Activated naive CD4-positive, alpha-beta T cell treated with anti-CD3 and anti-CD28 coated beads, Interleukin-2, amount 10 ng/mL, durations not matched to agents 7 days and 5 days (primary cell): ENCODE data around the gene HBS1L.

ENCODE experiments used
- CTCF ChIA-PET: fragments of 350-600 bp; sonication (Branson Sonifier 250); formaldehyde crosslinking; loops from one replicate; lab custom pipeline; 2021; ENCODE audit warnings: antibody characterized with exemption; lab: Charles Lee
- DNase-seq: peaks from one replicate; pipeline ENCODE4 v3.0.0-alpha.2; 2020
- H3K27ac Mint-ChIP-seq: one replicate; pipeline ENCODE4 v1.8.0; 2021; ENCODE audit warnings: mild to moderate bottlenecking, moderate library complexity, mixed read lengths
- H3K27me3 Mint-ChIP-seq: one replicate; pipeline ENCODE4 v1.8.0; 2021; ENCODE audit warnings: mild to moderate bottlenecking, mixed read lengths
- H3K36me3 Mint-ChIP-seq: one replicate; pipeline ENCODE4 v1.8.0; 2021; ENCODE audit warnings: mixed read lengths
- H3K4me1 Mint-ChIP-seq: one replicate; pipeline ENCODE4 v1.8.0; 2021; ENCODE audit warnings: mixed read lengths
- H3K4me3 Mint-ChIP-seq: one replicate; pipeline ENCODE4 v1.8.0; 2021; ENCODE audit warnings: mild to moderate bottlenecking, moderate library complexity, mixed read lengths
- H3K9me3 Mint-ChIP-seq: one replicate; pipeline ENCODE4 v1.8.0; 2021; ENCODE audit warnings: mixed read lengths

Gene HBS1L

DNA sequence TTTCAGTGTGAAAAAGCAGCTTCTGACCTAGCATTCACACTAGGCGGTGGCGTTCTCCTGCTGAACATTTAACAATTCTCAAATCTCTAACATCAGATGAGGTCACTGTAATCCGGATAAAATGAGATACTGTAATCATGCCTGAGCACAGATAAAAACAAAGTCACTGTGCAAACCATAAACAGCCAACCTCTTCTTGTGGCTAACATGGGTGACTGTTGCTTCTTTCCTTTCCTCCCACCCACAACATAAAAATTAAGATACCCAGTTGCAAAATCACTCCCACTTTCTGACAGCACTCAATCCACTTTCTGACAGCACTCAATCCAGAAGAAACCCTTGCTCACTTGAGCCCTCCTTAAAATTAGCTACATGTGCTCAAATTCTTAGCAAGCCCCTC is 93.3 kb downstream of the HBS1L start:
- Mint-ChIP-seq H3K27ac (no peak overlapping the region), H3K27me3 (no peaks in the 10 kb centered on the region), H3K4me3 (no peak overlapping the region), H3K36me3 (peaks cover 48% of the 10 kb centered on the region), H3K4me1 (no peaks in the 10 kb centered on the region), H3K9me3 (no peaks in the 10 kb centered on the region)
- no peak for DNase-seq
- CTCF ChIA-PET, result interaction anchor here (1.1 kb wide), 1 partner anchor 21 kb away, joined by 5 read pairs; no protein-coding TSS in a partner anchor

DNA sequence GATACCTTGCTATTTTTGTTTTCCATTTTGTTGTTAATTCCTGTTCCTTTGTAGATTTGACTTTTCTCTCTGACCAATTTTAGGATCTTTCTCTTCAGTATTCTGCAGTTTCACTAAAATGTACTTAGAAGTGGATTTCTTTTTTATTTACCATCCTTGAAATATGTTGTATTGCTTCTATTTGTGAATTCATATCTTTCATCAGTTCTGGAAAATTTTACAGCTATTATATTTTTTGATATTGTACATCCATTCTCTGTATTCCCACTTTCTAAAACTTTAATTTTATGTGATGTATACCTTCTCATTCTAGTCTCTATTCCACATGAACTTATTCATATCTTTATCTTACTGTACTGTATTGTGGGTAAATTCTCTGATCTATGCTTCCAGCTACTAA is 95.0 kb downstream of the HBS1L start:
- H3K36me3 Mint-ChIP-seq, result peaks cover 43% of the 10 kb centered on the region

DNA sequence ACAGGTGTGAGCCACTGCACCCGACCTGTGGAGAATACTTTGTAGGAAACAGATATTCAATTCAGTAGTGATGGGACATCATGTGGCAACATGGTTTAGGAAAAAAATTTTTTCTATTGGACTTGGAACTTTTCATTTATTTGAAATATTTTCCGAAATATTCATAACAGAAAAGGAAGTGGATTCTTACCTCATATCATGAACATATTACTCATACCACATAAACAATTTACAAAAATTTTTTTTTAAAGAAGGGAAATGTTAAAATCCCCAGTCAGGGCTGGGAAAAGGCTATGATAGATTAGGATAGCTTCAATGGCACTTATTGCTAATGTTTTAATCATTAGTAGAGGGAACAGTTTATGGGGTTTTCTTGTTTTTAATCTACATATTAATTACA is 97.9 kb downstream of the HBS1L start:
- no peaks in the 10 kb centered on the region for H3K27me3 Mint-ChIP-seq
- CTCF ChIA-PET, result no interaction called here
- no peak overlapping the region for H3K4me3 Mint-ChIP-seq
- no peak overlapping the region for H3K27ac Mint-ChIP-seq
- DNase-seq, result no peak
- peaks cover 22% of the 10 kb centered on the region for H3K36me3 Mint-ChIP-seq
- H3K4me1 Mint-ChIP-seq, result no peaks in the 10 kb centered on the region
- H3K9me3 Mint-ChIP-seq, result no peaks in the 10 kb centered on the region

More for the DNA sequence above, 95.0 kb downstream of the HBS1L start:
- H3K9me3 Mint-ChIP-seq, result no peaks in the 10 kb centered on the region
- H3K27me3 Mint-ChIP-seq, result no peaks in the 10 kb centered on the region
- H3K4me3 Mint-ChIP-seq, result no peak overlapping the region
- no peaks in the 10 kb centered on the region for H3K4me1 Mint-ChIP-seq
- no peak for DNase-seq
- CTCF ChIA-PET, result interaction anchor here (1.7 kb wide), 1 partner anchor 19 kb away, joined by 5 read pairs; no protein-coding TSS in a partner anchor
- no peak overlapping the region for H3K27ac Mint-ChIP-seq

DNA sequence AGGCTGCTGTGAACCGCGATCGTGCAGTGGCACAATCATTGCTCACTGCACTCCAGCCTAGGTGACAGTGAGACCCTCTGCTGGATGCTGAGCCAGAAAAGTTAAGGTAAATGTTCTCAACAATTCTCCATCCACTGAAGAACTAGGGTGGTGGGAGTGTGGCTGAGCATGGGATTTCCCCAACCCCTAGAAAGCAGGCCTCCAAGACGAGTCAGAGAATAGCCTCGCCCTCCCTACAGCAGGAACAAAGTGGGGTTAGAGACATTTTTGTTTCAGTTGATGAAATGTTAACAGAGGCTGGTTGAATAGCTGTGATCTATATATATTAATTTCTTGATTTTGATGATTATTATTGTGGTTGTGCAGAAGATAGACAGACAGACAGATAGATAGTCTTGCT is 98.6 kb downstream of the HBS1L start:
- Mint-ChIP-seq H3K4me1 (no peaks in the 10 kb centered on the region), H3K27ac (no peak overlapping the region), H3K27me3 (no peaks in the 10 kb centered on the region), H3K36me3 (peaks cover 16% of the 10 kb centered on the region), H3K9me3 (no peaks in the 10 kb centered on the region), H3K4me3 (no peak overlapping the region)
- DNase-seq, result no peak
- CTCF ChIA-PET, result no interaction called here

DNA sequence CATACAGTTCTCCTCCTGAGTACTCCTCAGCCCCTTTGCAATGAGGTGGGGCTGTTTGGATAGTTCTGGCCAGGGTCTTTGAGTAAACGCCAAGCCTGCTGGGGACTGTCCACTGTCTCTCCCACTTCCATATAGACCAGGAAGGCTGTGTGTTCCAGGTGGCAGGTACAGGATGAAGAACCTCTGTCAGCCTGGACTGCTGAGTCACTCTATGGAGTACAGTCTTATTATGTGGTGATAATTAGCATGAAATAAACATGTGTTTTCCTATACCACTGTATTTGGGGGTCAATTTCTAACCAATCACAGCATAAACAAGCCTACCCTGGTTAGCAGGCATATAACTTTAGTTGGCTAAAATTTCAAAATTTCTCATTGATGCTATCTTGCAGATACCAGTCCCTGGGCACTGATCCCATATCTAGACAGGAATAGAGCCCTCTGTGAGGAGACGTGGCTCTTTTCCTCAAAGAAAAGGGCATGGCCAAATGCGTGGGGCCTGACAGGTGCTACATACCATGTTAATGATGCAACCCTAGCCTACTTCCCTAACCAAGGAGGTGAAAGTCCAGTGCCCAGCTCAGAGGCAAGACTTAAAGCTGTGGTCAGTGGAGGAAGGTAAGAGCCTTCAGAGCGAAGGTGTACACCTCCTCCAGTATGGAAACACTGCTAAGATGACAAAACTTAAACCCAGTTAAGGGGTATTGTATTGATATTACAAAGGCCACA is 100.2 kb downstream of the HBS1L start:
- H3K4me1 Mint-ChIP-seq, result no peaks in the 10 kb centered on the region
- no peak overlapping the region for H3K27ac Mint-ChIP-seq
- H3K9me3 Mint-ChIP-seq, result no peaks in the 10 kb centered on the region
- H3K4me3 Mint-ChIP-seq, result no peak overlapping the region
- CTCF ChIA-PET, result interaction anchor here (0.5 to 2.0 kb wide), 2 partner anchors 14 to 706 kb away, joined by 3 to 5 read pairs; no protein-coding TSS in a partner anchor
- H3K27me3 Mint-ChIP-seq, result no peaks in the 10 kb centered on the region
- DNase-seq, result no peak
- peaks cover 10% of the 10 kb centered on the region for H3K36me3 Mint-ChIP-seq

DNA sequence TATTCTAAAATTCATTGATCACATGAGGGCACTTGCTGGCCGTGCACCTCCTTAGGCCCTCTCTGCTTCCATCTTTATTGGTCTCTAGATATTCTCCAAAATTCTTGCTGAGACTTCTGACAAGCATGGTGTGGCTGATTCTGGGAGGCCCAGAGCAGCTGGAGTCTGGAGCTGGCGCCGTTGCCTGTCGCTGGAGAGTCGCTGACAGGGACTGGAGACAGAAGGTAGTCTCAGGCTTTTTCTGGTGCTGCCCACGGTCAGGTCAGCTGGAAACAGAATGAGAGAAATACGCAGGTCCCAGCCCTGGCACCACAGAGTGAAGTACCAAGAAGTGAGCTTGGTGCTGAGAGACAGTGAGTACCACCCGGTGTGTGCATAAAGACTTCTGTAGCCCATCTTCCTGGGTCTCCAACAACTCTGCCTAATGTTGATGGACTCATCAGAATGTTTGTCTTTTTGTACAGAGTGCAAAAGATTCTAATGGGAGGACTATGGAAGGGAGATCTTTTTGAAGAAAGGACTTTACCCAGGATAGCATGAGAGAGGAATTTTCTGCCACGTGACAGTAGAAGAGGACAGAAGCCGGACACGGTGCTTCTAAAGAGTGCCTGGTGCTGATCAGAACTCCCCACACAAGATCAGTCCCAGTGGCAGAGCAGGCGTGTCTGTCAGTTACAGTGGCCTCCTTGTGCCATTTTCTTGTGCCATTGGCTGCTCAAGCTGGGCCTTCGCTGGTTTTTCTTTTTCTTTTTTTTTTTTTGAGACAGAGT is 102.9 kb downstream of the HBS1L start:
- H3K4me1 Mint-ChIP-seq, result no peaks in the 10 kb centered on the region
- H3K9me3 Mint-ChIP-seq, result no peaks in the 10 kb centered on the region
- no peak for DNase-seq
- CTCF ChIA-PET, result interaction anchor here (2.0 kb wide), 1 partner anchor 11 kb away, joined by 5 read pairs; no protein-coding TSS in a partner anchor
- H3K27ac Mint-ChIP-seq, result no peak overlapping the region
- no peaks in the 10 kb centered on the region for H3K36me3 Mint-ChIP-seq
- H3K27me3 Mint-ChIP-seq, result no peaks in the 10 kb centered on the region
- H3K4me3 Mint-ChIP-seq, result no peak overlapping the region

DNA sequence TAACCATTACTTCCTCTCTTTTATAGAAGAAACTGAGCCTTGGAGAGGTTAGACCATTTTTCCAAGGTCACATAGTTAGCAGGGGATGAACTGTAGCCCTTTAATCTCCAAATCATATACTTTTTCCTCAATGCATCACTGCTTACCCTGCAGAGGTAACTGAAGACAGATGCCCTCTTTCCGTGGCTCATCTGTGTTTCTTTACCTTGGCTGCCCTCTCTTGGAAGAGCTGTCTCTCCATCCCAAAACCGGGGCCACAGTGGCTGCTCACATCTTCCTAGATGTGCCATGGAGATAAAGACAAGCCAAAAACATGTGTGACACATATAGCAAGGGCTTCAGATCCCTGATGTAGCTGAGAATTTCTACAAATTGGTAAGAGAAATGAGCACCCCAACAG is 104.1 kb downstream of the HBS1L start:
- DNase-seq, result no peak
- Mint-ChIP-seq H3K36me3 (no peaks in the 10 kb centered on the region), H3K27me3 (no peaks in the 10 kb centered on the region), H3K4me3 (no peak overlapping the region), H3K4me1 (no peaks in the 10 kb centered on the region), H3K9me3 (no peaks in the 10 kb centered on the region), H3K27ac (no peak overlapping the region)
- CTCF ChIA-PET, result interaction anchor here (2.0 kb wide), 1 partner anchor 10 kb away, joined by 4 read pairs; no protein-coding TSS in a partner anchor

DNA sequence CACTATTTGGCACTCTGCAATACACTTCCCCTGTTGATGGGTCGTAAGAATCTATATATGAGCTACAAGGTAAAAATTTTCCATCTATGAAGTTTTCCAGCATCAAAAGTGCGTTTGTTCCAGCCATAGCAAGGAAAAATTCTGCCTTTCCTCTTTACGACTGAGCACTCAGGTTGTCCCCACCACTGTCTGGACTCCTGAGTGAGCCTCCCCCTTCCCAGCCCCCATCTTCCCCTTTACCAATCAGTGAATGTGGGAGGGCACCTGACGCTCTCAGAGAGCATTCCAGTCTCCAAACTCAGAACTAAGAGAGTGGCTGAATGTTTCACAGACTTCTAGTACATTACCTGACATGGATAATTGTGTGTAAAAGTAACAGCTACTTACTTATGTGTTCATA is 104.7 kb downstream of the HBS1L start, which contains the start of gene ALDH8A1:
TSS of gene ALDH8A1 (minus strand) at position 175 of the 400 bp plus-strand sequence. CDS start at position 127, 48 bp downstream.
- no peak for DNase-seq
- H3K36me3 Mint-ChIP-seq, result no peaks in the 10 kb centered on the region
- H3K4me1 Mint-ChIP-seq, result no peaks in the 10 kb centered on the region
- no peaks in the 10 kb centered on the region for H3K27me3 Mint-ChIP-seq
- H3K27ac Mint-ChIP-seq, result no peak within 1 kb of the TSS
- H3K9me3 Mint-ChIP-seq, result no peaks in the 10 kb centered on the region
- H3K4me3 Mint-ChIP-seq, result no peak within 1 kb of the TSS
- CTCF ChIA-PET, result interaction anchor here (2.0 kb wide), 1 partner anchor 9 kb away, joined by 4 read pairs; no protein-coding TSS in a partner anchor

DNA sequence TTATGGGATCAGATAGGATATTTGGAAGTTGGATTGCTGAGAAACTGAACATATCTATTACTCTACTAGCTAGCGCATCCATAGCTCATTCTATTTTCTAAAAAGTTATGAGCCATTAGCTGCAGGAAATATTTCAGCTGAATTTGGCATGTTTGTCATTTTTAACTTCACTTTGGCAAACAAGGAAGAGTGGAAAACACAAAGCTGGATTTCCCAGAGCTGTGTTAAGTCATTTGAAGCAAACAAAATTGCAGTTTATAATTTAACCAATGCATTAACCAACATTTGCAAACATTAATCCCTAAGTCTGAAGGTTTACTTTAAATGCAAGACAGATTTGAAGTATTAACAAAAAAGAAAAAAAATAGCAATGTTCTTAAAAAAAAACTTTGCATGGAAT is 105.9 kb downstream of the HBS1L start:
- no peaks in the 10 kb centered on the region for H3K27me3 Mint-ChIP-seq

DNA sequence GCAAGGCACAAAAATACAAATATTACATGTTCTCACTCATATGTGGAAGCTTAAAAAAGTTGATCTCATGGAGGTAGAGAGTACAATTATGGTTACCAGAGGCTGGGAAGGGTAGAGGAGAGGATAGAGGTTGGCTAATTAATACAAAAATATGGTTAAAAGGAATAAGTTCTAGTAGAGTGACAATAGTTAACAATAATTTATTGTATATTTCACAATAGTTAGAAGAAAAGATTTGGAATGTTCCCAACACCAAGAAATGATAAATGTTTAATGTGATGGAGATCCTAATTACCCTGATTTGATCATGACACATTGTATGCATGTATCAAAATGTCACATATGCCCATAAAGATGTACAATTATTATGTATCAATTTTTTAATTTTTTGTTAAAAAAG is 106.5 kb downstream of the HBS1L start:
- H3K36me3 Mint-ChIP-seq, result no peaks in the 10 kb centered on the region
- H3K4me3 Mint-ChIP-seq, result no peak overlapping the region
- no peaks in the 10 kb centered on the region for H3K27me3 Mint-ChIP-seq
- H3K27ac Mint-ChIP-seq, result no peak overlapping the region
- H3K4me1 Mint-ChIP-seq, result no peaks in the 10 kb centered on the region
- DNase-seq, result no peak
- H3K9me3 Mint-ChIP-seq, result no peaks in the 10 kb centered on the region
- CTCF ChIA-PET, result no interaction called here

More for the DNA sequence above, 105.9 kb downstream of the HBS1L start:
- no peak for DNase-seq
- Mint-ChIP-seq H3K36me3 (no peaks in the 10 kb centered on the region), H3K27ac (no peak overlapping the region), H3K9me3 (no peaks in the 10 kb centered on the region), H3K4me1 (no peaks in the 10 kb centered on the region), H3K4me3 (no peak overlapping the region)
- CTCF ChIA-PET, result interaction anchor here (2.0 kb wide), 1 partner anchor 8 kb away, joined by 4 read pairs; no protein-coding TSS in a partner anchor

DNA sequence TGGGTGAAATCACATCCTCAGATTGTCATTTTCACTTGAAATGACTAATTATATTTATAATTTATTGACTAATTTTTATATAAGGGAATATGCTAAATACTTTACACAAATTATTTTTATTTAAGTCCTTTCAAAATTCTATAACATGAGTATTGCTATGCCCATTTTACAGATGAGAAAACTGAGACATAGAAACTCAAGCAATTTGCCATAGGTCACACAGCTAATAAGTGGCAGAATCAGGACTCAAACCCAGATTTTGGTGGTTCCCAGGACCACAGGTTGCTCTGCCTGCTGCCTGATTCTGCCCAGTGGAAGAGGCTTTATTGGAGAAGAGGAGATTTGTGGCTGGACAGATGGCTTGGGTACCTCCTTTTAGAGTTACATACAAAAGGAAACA is 109.6 kb downstream of the HBS1L start:
- Mint-ChIP-seq H3K9me3 (no peaks in the 10 kb centered on the region), H3K4me1 (no peaks in the 10 kb centered on the region), H3K27me3 (no peaks in the 10 kb centered on the region), H3K27ac (no peak overlapping the region), H3K36me3 (no peaks in the 10 kb centered on the region), H3K4me3 (no peak overlapping the region)
- CTCF ChIA-PET, result no interaction called here
- no peak for DNase-seq

DNA sequence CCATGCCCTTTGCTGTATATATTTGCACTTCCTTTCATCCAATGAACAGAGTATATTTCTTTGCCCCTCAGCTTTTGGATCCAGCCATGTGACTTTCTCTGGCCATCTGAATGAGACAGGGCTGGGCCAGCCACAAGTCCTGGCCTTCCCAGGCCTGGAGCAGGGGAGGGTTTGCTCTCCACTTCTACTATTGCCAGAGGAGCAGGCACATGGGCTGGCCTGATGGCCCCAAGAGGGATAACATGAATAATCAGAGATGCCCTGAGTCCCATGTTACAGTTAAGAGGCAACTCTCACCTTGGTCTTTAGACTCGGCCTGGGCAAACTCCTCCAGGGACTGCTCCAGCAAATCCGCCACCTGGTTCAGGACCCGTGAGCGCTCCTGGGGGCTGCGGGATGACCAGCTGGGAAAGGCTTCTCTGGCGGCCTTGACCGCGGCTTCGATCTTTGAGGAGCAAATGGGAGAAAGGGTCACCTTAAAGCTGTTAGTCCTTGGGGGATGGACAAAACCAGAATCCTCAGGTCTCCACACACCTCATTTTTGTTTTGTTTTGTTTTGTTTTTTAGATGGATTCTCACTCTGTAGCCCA is 111.0 kb downstream of the HBS1L start:
- no peaks in the 10 kb centered on the region for H3K9me3 Mint-ChIP-seq
- no peaks in the 10 kb centered on the region for H3K36me3 Mint-ChIP-seq
- H3K27ac Mint-ChIP-seq, result no peak overlapping the region
- H3K4me1 Mint-ChIP-seq, result peaks cover 8% of the 10 kb centered on the region
- no peak for DNase-seq
- no peaks in the 10 kb centered on the region for H3K27me3 Mint-ChIP-seq
- CTCF ChIA-PET, result no interaction called here
- H3K4me3 Mint-ChIP-seq, result no peak overlapping the region

DNA sequence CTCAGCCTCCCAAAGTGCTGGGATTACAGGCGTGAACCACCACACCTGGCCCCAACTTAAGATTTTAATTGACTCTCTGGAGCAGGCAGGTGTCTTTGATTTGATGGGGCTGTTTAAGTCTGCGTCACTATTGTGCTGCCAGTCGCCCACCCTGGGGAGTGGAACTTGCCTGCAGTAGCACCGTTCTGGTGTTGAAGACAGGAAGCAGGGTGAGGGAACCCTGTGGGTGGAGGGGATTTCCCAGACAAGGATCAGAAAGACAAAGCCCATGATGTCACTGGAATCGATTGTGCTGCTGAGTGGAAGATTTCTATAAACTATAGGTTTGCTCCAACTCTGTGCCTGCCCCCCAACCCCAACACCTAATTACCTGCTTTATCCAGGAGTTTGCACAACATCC is 115.7 kb downstream of the HBS1L start:
- no peak overlapping the region for H3K4me3 Mint-ChIP-seq

DNA sequence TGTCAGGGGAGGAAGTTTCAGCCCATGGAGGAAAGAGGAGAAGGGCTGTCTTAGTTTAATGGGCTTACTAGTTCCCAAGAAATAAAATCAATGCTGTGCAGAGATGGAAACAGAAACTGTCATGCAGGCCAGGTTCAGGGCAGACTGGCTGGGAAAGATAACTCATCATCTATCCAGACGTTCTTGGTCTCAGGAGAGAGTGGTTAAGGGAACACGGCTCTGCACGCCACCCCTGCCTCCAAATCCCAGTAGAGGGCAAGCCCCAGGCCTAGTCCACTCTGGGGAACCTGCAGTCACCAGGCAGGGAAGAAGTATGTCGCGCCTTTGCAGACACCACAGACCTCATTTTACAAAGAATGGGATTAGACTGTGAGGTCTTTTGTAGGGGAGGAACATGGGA is 117.2 kb downstream of the HBS1L start:
- Mint-ChIP-seq H3K4me1 (peaks cover 11% of the 10 kb centered on the region), H3K27me3 (no peaks in the 10 kb centered on the region), H3K9me3 (no peaks in the 10 kb centered on the region), H3K27ac (no peak overlapping the region), H3K4me3 (no peak overlapping the region), H3K36me3 (no peaks in the 10 kb centered on the region)
- DNase-seq, result no peak
- CTCF ChIA-PET, result no interaction called here

More for the DNA sequence above, 115.7 kb downstream of the HBS1L start:
- peak; percentile 58 for DNase-seq
- CTCF ChIA-PET, result interaction anchor here (0.7 to 3.3 kb wide), 8 partner anchors 11 to 815 kb away, joined by 3 to 24 read pairs (median 17); no protein-coding TSS in a partner anchor
- H3K4me1 Mint-ChIP-seq, result peaks cover 11% of the 10 kb centered on the region
- H3K36me3 Mint-ChIP-seq, result no peaks in the 10 kb centered on the region
- no peaks in the 10 kb centered on the region for H3K27me3 Mint-ChIP-seq
- H3K9me3 Mint-ChIP-seq, result no peaks in the 10 kb centered on the region
- H3K27ac Mint-ChIP-seq, result no peak overlapping the region
